H1 (cell line): Measurements from ENCODE around the gene PRKACA.

ENCODE experiments used
- ATF2 ChIP-seq: IDR thresholded peaks from 2 replicates; pipeline ENCODE4 v1.6.1; 2012; ENCODE audit warnings: low read length, inconsistent platforms
- CREB1 ChIP-seq: IDR thresholded peaks from 2 replicates; pipeline ENCODE4 v1.6.1; 2012; ENCODE audit warnings: inconsistent platforms
- CTCF ChIP-seq, 3 experiments: IDR thresholded peaks; 1 replicate in 2 of 3; 2 replicates in 1 of 3; pipeline versions ENCODE4 v1.5.1 to v1.6.1; 2011; ENCODE audit warnings: low read length in 3 of 3, mild to moderate bottlenecking in 3 of 3, inconsistent platforms in 2 of 3, low read depth in 1 of 3, moderate library complexity in 1 of 3; ENCODE audit not compliant: insufficient read depth in 1 of 3; ENCODE audit errors: control extremely low read depth in 1 of 3
- POLR2AphosphoS5 ChIP-seq: IDR thresholded peaks from 2 replicates; pipeline ENCODE4 v1.6.1; 2011; ENCODE audit warnings: low read depth, low read length
- RBBP5 ChIP-seq: IDR thresholded peaks from 2 replicates; pipeline ENCODE4 v1.7.1; 2012; ENCODE audit warnings: low read depth, mild to moderate bottlenecking, inconsistent platforms, low read length, moderate library complexity, borderline replicate concordance
- SIN3A ChIP-seq, 2 experiments: IDR thresholded peaks in 1 of 2; conservative IDR thresholded peaks in 1 of 2; 2 replicates each; pipeline ENCODE4 v1.6.1; 2011 to 2012; ENCODE audit warnings: low read length in 2 of 2, improper control_type of control experiment in 1 of 2, low read depth in 1 of 2, mild to moderate bottlenecking in 1 of 2
- USF2 ChIP-seq: IDR thresholded peaks from 2 replicates; pipeline ENCODE4 v1.6.1; 2011; ENCODE audit warnings: low read length, improper control_type of control experiment
- YY1 ChIP-seq: IDR thresholded peaks from 2 replicates; pipeline ENCODE4 v1.6.1; 2011; ENCODE audit warnings: low read depth, mild to moderate bottlenecking, low read length

- TF ChIP-seq SIN3A (conservative IDR thresholded peaks at IDR 0.05 in 1 of 2, IDR thresholded peaks at IDR 0.05 in 1 of 2; ENCODE audit: low read depth in 1 of 2, low read length in 2 of 2) (no peak), CTCF (IDR thresholded peaks at IDR 0.05; ENCODE audit: control extremely low read depth in 1 of 3, insufficient read depth in 1 of 3, low read depth in 1 of 3, low read length in 3 of 3) (no peak), USF2 (no peak), POLR2AphosphoS5 (no peak), YY1 (no peak), CREB1 (no peak), ATF2 (no peak), RBBP5 (no peak)
Observed at GRCh38 chr19:14078411-14078810, 39.2 kb downstream of the PRKACA start.
